GM06990 (cell line): Measurements from ENCODE around the gene MAPK1.
"Not testable (repeated sequence)": the region's sequence is repeated elsewhere in the genome, so short reads cannot be mapped to it uniquely, and the experiment has no call there.

ENCODE experiments used
- DNase-seq: peaks from one replicate; pipeline ENCODE4 v3.0.0-alpha.2; 2011; ENCODE audit not compliant: insufficient read length; ENCODE audit errors: extremely low read depth
- H3K27me3 ChIP-seq: replicated peaks from 2 replicates; pipeline ENCODE4 v1.6.0; 2011; ENCODE audit warnings: low read length; ENCODE audit not compliant: control insufficient read depth, insufficient read depth
- H3K36me3 ChIP-seq: 2 replicates; pipeline ENCODE4 v1.5.1; 2011; ENCODE audit warnings: low read length; ENCODE audit not compliant: control insufficient read depth, insufficient read depth
- H3K4me3 ChIP-seq: replicated peaks from 2 replicates; pipeline ENCODE4 v1.5.1; 2011; ENCODE audit warnings: low read depth, mild to moderate bottlenecking, control low read depth, low read length
- TF ChIP-seq, protein P1 (sequence below): IDR thresholded peaks from 2 replicates; pipeline ENCODE4 v1.5.1; 2011; ENCODE audit warnings: low read length, control low read depth, mild to moderate bottlenecking, inconsistent platforms; ENCODE audit not compliant: insufficient read depth, poor library complexity, severe bottlenecking

Gene MAPK1

DNA sequence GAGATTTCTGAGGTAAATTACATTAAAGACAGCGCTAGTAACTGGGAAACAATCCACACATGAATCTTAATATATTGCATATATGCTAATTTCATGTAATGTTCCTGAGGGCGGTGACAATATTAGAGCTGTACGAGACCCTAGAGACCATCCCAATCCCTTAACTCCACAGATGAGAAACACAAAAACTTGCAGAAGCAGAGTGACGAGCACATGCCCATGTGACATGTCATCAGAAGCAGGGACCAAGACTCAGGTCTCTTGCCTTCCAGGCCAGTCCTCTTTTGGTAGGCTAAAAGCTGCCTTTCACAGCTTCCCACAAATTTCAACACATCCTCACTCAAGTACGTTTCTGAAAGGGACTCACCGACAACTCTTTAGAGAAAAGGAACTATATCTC lies 11.8 kb downstream of the MAPK1 start:
- no peak for DNase-seq
- Histone ChIP-seq H3K4me3 (no peak overlapping the region), H3K27me3 (no peaks in the 10 kb centered on the region), H3K36me3 (no peaks in the 10 kb centered on the region)
- TF ChIP-seq, protein P1, sequence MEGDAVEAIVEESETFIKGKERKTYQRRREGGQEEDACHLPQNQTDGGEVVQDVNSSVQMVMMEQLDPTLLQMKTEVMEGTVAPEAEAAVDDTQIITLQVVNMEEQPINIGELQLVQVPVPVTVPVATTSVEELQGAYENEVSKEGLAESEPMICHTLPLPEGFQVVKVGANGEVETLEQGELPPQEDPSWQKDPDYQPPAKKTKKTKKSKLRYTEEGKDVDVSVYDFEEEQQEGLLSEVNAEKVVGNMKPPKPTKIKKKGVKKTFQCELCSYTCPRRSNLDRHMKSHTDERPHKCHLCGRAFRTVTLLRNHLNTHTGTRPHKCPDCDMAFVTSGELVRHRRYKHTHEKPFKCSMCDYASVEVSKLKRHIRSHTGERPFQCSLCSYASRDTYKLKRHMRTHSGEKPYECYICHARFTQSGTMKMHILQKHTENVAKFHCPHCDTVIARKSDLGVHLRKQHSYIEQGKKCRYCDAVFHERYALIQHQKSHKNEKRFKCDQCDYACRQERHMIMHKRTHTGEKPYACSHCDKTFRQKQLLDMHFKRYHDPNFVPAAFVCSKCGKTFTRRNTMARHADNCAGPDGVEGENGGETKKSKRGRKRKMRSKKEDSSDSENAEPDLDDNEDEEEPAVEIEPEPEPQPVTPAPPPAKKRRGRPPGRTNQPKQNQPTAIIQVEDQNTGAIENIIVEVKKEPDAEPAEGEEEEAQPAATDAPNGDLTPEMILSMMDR = no peak

DNA sequence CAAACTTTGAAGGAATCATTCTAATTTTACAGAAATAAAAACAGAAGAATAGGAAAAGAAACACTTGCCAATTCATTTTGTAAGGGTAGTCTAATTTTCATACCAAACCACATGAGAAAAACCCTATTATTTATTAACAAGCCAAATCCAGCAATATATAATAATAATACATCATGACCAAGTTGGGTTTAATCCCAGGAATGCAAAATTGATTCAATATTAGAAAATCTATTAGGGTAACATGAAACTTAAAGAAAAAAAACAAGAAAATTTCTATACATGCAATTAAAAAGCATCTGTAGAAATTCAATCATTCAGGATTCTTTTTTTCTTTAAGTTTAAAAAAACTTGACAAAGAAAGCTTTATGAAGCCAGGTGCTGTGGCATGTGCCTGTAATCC lies 16.8 kb downstream of the MAPK1 start:
- Histone ChIP-seq H3K36me3 (no peaks in the 10 kb centered on the region), H3K27me3 (no peaks in the 10 kb centered on the region), H3K4me3 (no peak overlapping the region)
- TF ChIP-seq, protein P1 = no peak
- DNase-seq = no peak

DNA sequence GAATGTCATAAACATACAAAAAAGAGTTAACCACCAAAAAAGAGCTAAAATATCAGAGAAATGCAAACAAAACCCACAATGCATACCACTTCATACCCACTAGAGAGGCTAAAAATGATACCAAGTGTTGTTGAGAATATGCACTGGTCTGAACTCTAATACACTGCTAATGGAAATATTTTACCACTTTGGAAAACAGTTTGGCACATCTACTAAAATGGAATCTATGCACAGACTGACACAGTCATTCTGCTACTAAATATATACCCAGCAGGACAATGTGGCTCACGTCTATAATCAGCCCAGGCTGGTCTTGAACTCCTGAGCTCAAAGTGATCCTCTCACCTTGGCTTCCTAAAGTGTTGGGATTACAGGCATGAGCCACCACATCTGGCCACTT lies 18.0 kb downstream of the MAPK1 start:
- no peak for DNase-seq
- TF ChIP-seq, protein P1 = no peak
- no peaks in the 10 kb centered on the region for H3K27me3 ChIP-seq
- H3K36me3 ChIP-seq = no peaks in the 10 kb centered on the region
- no peak overlapping the region for H3K4me3 ChIP-seq

DNA sequence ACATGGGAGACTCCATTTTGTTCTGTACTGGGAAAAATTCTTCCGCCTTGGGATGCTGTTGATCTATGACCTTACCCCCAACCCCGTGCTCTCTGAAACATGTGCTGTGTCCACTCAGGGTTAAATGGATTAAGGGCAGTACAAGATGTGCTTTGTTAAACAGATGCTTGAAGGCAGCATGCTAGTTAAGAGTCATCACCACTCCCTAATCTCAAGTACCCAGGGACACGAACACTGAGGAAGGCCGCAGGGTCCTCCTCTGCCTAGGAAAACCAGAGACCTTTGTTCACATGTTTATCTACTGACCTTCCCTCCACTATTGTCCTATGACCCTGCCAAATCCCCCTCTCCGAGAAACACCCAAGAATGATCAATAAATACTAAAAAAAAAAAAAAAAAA lies 19.4 kb downstream of the MAPK1 start:
- H3K27me3 ChIP-seq, DNase-seq, H3K36me3 ChIP-seq, H3K4me3 ChIP-seq: not testable (repeated sequence)

DNA sequence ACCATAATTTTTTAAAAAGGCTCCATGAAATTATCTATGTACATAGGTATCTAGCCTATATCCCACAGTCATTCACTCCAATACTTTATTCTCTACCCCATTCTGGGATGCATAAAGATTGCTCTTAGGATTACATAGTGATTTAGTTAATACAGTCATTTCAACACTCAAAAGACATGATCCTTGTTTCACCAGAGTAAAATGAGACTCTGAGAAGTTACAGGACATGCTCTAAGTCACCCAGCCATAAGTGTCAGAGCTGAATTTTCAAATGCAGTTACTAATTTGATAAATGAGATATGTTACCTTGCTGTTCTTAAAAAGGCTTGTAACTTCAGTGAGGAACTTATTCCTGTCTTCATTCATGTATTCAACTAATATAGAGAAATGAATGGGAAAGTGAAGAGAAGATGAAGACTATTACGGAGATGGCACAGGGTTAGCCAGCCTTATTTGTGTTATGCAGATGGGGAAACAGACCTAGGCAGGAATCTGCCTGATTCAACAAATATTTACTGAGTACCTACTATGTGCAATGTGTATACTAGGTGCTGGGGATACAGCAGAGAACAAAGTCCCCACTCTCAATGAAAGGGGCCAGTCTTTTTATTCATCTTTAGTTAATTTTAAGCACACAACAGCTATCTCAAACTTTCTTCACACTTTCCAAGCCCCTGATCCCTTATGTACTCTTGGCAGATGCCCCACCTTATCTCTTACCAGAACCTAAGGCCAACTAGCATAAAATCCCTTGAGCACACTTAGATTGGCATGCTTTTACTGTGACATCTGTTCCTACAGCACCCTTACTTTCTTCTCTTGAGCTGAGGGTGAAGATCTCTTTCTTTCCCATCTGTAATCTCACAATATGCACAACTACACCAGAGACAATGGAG lies 21.6 kb downstream of the MAPK1 start:
- Histone ChIP-seq H3K27me3 (no peaks in the 10 kb centered on the region), H3K36me3 (no peaks in the 10 kb centered on the region; the same call in 1 of the 2 replicates), H3K4me3 (no peak overlapping the region)
- TF ChIP-seq, protein P1 = no peak
- DNase-seq = no peak

DNA sequence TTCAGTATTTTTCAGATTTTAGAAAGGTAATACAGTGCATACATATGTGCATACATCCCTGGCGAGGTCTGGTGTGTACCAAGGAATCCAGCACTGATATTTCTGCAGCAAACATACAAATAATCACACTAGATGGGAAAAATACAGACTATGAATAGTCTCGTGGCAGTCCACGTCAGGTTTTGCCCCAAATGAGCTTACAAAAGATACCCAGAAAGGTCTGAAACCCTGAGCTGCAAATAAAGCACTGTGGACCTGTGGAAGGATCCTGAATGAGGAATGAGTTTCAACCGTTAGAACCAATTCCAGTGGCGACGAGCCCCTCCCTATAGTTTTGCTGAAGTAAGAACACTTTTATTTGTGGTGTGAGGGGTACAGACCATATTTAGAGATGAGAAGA lies 24.5 kb downstream of the MAPK1 start:
- no peaks in the 10 kb centered on the region for H3K27me3 ChIP-seq
- TF ChIP-seq, protein P1 = no peak
- H3K4me3 ChIP-seq = no peak overlapping the region
- DNase-seq = no peak
- H3K36me3 ChIP-seq = no peaks in the 10 kb centered on the region; the same call in 1 of the 2 replicates
